ENCODE results near the gene OVOL2. TPM values are rescaled to one million over a fixed set of nuclear protein-coding genes. Genes with fewer than 3 reads are reported as not detected.

The OVOL2 gene
- polyA plus RNA-seq, 1 of the 3 experiments (the other 2 are of a cell fraction) = not detected

- WGBS (ENCODE audit: low lambda C conversion rate) = 37% methylated on average over 10 of the region's 10 CpGs
- Histone ChIP-seq H3K9me2 (no peaks in the 10 kb centered on the region), H3K27ac (ENCODE audit: low read depth in 2 of 2, low read length in 1 of 2) (no peak overlapping the region), H3K9me3 (no peaks in the 10 kb centered on the region), H2AFZ (ENCODE audit: low read depth) (no peak overlapping the region), H3K4me2 (no peak overlapping the region), H3K36me3 (replicated peaks in 1 of 2; ENCODE audit: control insufficient read depth in 1 of 2, insufficient read depth in 2 of 2, low read length in 1 of 2) (no peaks in the 10 kb centered on the region), H3K4me3 (ENCODE audit: low read depth in 2 of 2, low read length in 1 of 2) (no peak overlapping the region), H3F3A (replicated peaks; ENCODE audit: insufficient read depth) (no peaks in the 10 kb centered on the region), H3K79me2 (ENCODE audit: insufficient read depth) (no peaks in the 10 kb centered on the region), H3K27me3 (ENCODE audit: insufficient read depth) (peaks cover 7% of the 10 kb centered on the region; the same call in 1 of the 2 replicates), H3K4me1 (ENCODE audit: control insufficient read depth in 1 of 2, insufficient read depth in 2 of 2, low read depth in 1 of 2, low read length in 1 of 2) (no peaks in the 10 kb centered on the region), H3K9ac (no peak overlapping the region), H4K20me1 (ENCODE audit: insufficient read depth) (no peaks in the 10 kb centered on the region)
- CTCF ChIA-PET = no interaction called here
- POLR2A ChIA-PET = no interaction called here
- no peak for DNase-seq
- TF ChIP-seq NFIC (IDR thresholded peaks at IDR 0.05; ENCODE audit: borderline replicate concordance) (no peak), RFX5 (IDR thresholded peaks at IDR 0.05; ENCODE audit: low read length) (no peak), GATA2 (CRISPR knock-in tag; IDR thresholded peaks at IDR 0.05) (no peak), TCF12 (IDR thresholded peaks at IDR 0.05) (no peak), MEF2A (IDR thresholded peaks at IDR 0.05; ENCODE audit: borderline replicate concordance, low read depth) (no peak), MAX (IDR thresholded peaks at IDR 0.05; ENCODE audit: low read depth) (no peak), RAD21 (IDR thresholded peaks at IDR 0.05; ENCODE audit: low read length) (no peak), FOXJ3 (CRISPR knock-in tag; IDR thresholded peaks at IDR 0.05) (no peak), RXRA (IDR thresholded peaks at IDR 0.05; ENCODE audit: borderline replicate concordance, low read depth) (no peak), JUND (IDR thresholded peaks at IDR 0.05) (no peak), SMC3 (IDR thresholded peaks at IDR 0.05; ENCODE audit: low read depth, low read length) (no peak), TEAD4 (IDR thresholded peaks at IDR 0.05; ENCODE audit: borderline replicate concordance, insufficient read depth) (no peak), REST (IDR thresholded peaks at IDR 0.05; ENCODE audit: low read depth, low read length) (no peak), ZBTB33 (IDR thresholded peaks at IDR 0.05; ENCODE audit: borderline replicate concordance, low read depth) (no peak), EP300 (IDR thresholded peaks at IDR 0.05; ENCODE audit: borderline replicate concordance in 1 of 2, low read depth in 1 of 2, low read length in 1 of 2) (no peak), PBX3 (IDR thresholded peaks at IDR 0.05) (no peak), USF1 (IDR thresholded peaks at IDR 0.05; ENCODE audit: borderline replicate concordance, low read depth) (no peak), GABPA (IDR thresholded peaks at IDR 0.05; ENCODE audit: low read depth) (no peak), MXI1 (IDR thresholded peaks at IDR 0.05; ENCODE audit: low read depth, low read length) (no peak)
Measured at GRCh38 chr20:18079756-18080353, 22.1 kb upstream of the OVOL2 start.
